HG03095 (cell line): ENCODE results near the gene PXMP2.

Experiments
- ATAC-seq: cut with Tn5 transposase; IDR thresholded peaks from one replicate; pipeline ENCODE4 v1.9.1; 2021; ENCODE audit warnings: moderate library complexity; ENCODE audit not compliant: unreplicated experiment

Gene PXMP2

GRCh38 chr12:132660052-132660451 is 27.3 kb upstream of the PXMP2 start:
- no peak for ATAC-seq

- ATAC-seq: no peak
These were observed 26.4 kb upstream of the PXMP2 start for GRCh38 chr12:132660996-132661395.

GRCh38 chr12:132661972-132662371 is 25.4 kb upstream of the PXMP2 start:
- no peak for ATAC-seq

GRCh38 chr12:132662901-132663755 is 24.3 kb upstream of the PXMP2 start:
- no peak for ATAC-seq

GRCh38 chr12:132664206-132665148 is 22.9 kb upstream of the PXMP2 start:
- ATAC-seq: no peak

GRCh38 chr12:132665149-132665491 is 22.3 kb upstream of the PXMP2 start:
- ATAC-seq: no peak

- ATAC-seq: no peak
These were observed 21.6 kb upstream of the PXMP2 start for GRCh38 chr12:132665794-132666193.

- no peak for ATAC-seq
These were observed 18.9 kb upstream of the PXMP2 start for GRCh38 chr12:132668191-132669088.

GRCh38 chr12:132669166-132669879 is 18.1 kb upstream of the PXMP2 start:
- no peak for ATAC-seq

- ATAC-seq: no peak
These were observed 15.3 kb upstream of the PXMP2 start for GRCh38 chr12:132672116-132672515.

- ATAC-seq: no peak
These were observed 14.7 kb upstream of the PXMP2 start for GRCh38 chr12:132672678-132673077.

- ATAC-seq: no peak
These were observed 13.9 kb upstream of the PXMP2 start for GRCh38 chr12:132673288-132674179.

- no peak for ATAC-seq
These were observed 12.8 kb upstream of the PXMP2 start for GRCh38 chr12:132674561-132674960.

GRCh38 chr12:132675757-132676432 is 11.5 kb upstream of the PXMP2 start:
- ATAC-seq: no peak

- no peak for ATAC-seq
These were observed 9.9 kb upstream of the PXMP2 start for GRCh38 chr12:132677492-132677891.

GRCh38 chr12:132685400-132685799 is 2.0 kb upstream of the PXMP2 start:
- no peak for ATAC-seq

- ATAC-seq: peak; percentile 15
These were observed 569 bp upstream of the PXMP2 start for GRCh38 chr12:132686825-132687210.

GRCh38 chr12:132689227-132689626 is 1.8 kb downstream of the PXMP2 start:
- no peak for ATAC-seq

GRCh38 chr12:132690112-132690511 is 2.7 kb downstream of the PXMP2 start:
- no peak for ATAC-seq
